NB4 (cell line): ENCODE data around the gene C5orf63.

ENCODE experiments used
- MAX ChIP-seq: IDR thresholded peaks from 2 replicates; pipeline ENCODE4 v1.6.1; 2011; ENCODE audit warnings: low read depth, low read length
- POLR2A ChIP-seq: IDR thresholded peaks from 2 replicates; pipeline ENCODE4 v1.6.1; 2011; ENCODE audit warnings: mild to moderate bottlenecking; ENCODE audit not compliant: insufficient read length; ENCODE audit errors: extremely low read depth
- TF ChIP-seq, protein P1 (sequence below): IDR thresholded peaks from one replicate; pipeline ENCODE4 v1.5.1; 2012; ENCODE audit warnings: low read depth, low read length

DNA sequence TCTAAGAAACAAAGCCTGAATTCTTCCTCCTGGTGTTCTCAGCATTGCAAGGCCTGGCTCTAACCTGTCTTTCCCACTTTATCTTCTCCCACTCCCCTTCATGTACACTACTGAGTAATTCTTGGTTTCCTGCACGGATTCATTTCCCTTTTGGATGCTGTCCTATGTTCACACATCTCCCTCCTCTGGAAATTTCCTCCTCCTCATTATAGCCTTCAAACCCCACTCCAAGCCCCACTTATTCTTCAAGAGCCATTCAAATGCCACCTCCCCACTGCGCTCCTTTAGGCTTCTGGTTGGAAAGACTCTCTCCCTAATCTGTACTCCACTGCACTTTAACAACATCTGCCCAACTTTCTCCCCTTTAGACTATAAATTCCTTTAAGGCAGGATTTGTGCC is 28.2 kb upstream of the C5orf63 start:
- TF ChIP-seq, protein P1, sequence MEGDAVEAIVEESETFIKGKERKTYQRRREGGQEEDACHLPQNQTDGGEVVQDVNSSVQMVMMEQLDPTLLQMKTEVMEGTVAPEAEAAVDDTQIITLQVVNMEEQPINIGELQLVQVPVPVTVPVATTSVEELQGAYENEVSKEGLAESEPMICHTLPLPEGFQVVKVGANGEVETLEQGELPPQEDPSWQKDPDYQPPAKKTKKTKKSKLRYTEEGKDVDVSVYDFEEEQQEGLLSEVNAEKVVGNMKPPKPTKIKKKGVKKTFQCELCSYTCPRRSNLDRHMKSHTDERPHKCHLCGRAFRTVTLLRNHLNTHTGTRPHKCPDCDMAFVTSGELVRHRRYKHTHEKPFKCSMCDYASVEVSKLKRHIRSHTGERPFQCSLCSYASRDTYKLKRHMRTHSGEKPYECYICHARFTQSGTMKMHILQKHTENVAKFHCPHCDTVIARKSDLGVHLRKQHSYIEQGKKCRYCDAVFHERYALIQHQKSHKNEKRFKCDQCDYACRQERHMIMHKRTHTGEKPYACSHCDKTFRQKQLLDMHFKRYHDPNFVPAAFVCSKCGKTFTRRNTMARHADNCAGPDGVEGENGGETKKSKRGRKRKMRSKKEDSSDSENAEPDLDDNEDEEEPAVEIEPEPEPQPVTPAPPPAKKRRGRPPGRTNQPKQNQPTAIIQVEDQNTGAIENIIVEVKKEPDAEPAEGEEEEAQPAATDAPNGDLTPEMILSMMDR, result no peak
- TF ChIP-seq MAX, result no peak
- no peak for TF ChIP-seq POLR2A
